H9 (cell line): ENCODE data around the gene BAAT. TPM values are rescaled to one million over a fixed set of nuclear protein-coding genes. Genes with fewer than 3 reads are reported as not detected.

Source experiments
- DNase-seq: peaks from one replicate; pipeline ENCODE4 v3.0.0-alpha.2; 2017
- H2AFZ ChIP-seq: one replicate; pipeline ENCODE4 v1.6.1; 2013; ENCODE audit warnings: mild to moderate bottlenecking, low read length, control low read depth, moderate library complexity
- H2AK5ac ChIP-seq: 2 replicates; pipeline ENCODE4 v1.6.1; 2013; ENCODE audit warnings: low read length, control low read depth, mixed read lengths; ENCODE audit not compliant: insufficient read length
- H2BK120ac ChIP-seq: one replicate; pipeline ENCODE4 v1.6.1; 2013; ENCODE audit warnings: low read depth, mild to moderate bottlenecking, low read length, control low read depth, inconsistent platforms; ENCODE audit not compliant: poor library complexity, severe bottlenecking
- H2BK12ac ChIP-seq: 2 replicates; pipeline ENCODE4 v1.6.1; 2013; ENCODE audit warnings: low read length, control low read depth, mixed read lengths, low read depth; ENCODE audit not compliant: insufficient read length
- H2BK15ac ChIP-seq: 2 replicates; pipeline ENCODE4 v1.6.1; 2013; ENCODE audit warnings: low read depth, low read length, control low read depth
- H2BK20ac ChIP-seq: one replicate; pipeline ENCODE4 v1.6.1; 2013; ENCODE audit warnings: low read depth, mild to moderate bottlenecking, low read length, control low read depth, inconsistent platforms; ENCODE audit not compliant: poor library complexity, severe bottlenecking
- H2BK5ac ChIP-seq: 2 replicates; pipeline ENCODE4 v1.6.1; 2013; ENCODE audit warnings: low read length, control low read depth, mixed read lengths; ENCODE audit not compliant: insufficient read length
- H3K14ac ChIP-seq: 2 replicates; pipeline ENCODE4 v1.6.1; 2013; ENCODE audit warnings: low read length, control low read depth; ENCODE audit not compliant: insufficient read depth
- H3K18ac ChIP-seq: 2 replicates; pipeline ENCODE4 v1.6.1; 2013; ENCODE audit warnings: low read depth, mild to moderate bottlenecking, mixed read lengths, low read length, control low read depth; ENCODE audit not compliant: insufficient read length
- H3K23ac ChIP-seq: 2 replicates; pipeline ENCODE4 v1.6.1; 2013; ENCODE audit warnings: low read length, control low read depth, mixed read lengths, low read depth; ENCODE audit not compliant: insufficient read length
- H3K23me2 ChIP-seq: 2 replicates; pipeline ENCODE4 v1.6.1; 2013; ENCODE audit warnings: low read depth, mild to moderate bottlenecking, mixed read lengths, low read length, control low read depth; ENCODE audit not compliant: insufficient read length, poor library complexity, severe bottlenecking
- H3K27ac ChIP-seq: 2 replicates; pipeline ENCODE4 v1.5.1; 2013; ENCODE audit warnings: low read length, control low read depth, mixed read lengths, low read depth; ENCODE audit not compliant: insufficient read length
- H3K27me3 ChIP-seq: 2 replicates; pipeline ENCODE4 v1.6.1; 2013; ENCODE audit warnings: low read length, control low read depth, inconsistent platforms; ENCODE audit not compliant: insufficient read depth
- H3K4ac ChIP-seq: 2 replicates; pipeline ENCODE4 v1.6.1; 2013; ENCODE audit warnings: low read depth, mild to moderate bottlenecking, control low read depth, inconsistent platforms, low read length, moderate library complexity
- H3K4me1 ChIP-seq: 2 replicates; pipeline ENCODE4 v1.6.1; 2013; ENCODE audit warnings: low read length, control low read depth, inconsistent platforms; ENCODE audit not compliant: insufficient read depth
- H3K4me2 ChIP-seq: 2 replicates; pipeline ENCODE4 v1.6.1; 2013; ENCODE audit warnings: low read length, control low read depth, mixed read lengths; ENCODE audit not compliant: insufficient read length, insufficient read depth
- H3K56ac ChIP-seq: 2 replicates; pipeline ENCODE4 v1.6.1; 2013; ENCODE audit warnings: low read depth, mild to moderate bottlenecking, mixed read lengths, low read length, control low read depth; ENCODE audit not compliant: insufficient read length
- H3K79me1 ChIP-seq: 2 replicates; pipeline ENCODE4 v1.6.1; 2013; ENCODE audit warnings: low read depth, mild to moderate bottlenecking, moderate library complexity, low read length, control low read depth, inconsistent platforms; ENCODE audit not compliant: insufficient read depth, poor library complexity, severe bottlenecking
- H3K79me2 ChIP-seq: 2 replicates; pipeline ENCODE4 v1.6.1; 2013; ENCODE audit warnings: low read length, control low read depth, inconsistent platforms; ENCODE audit not compliant: insufficient read depth
- H3K9ac ChIP-seq: 2 replicates; pipeline ENCODE4 v1.6.1; 2013; ENCODE audit warnings: low read length, control low read depth, mixed read lengths; ENCODE audit not compliant: insufficient read length; ENCODE audit errors: extremely low read depth
- H3K9me3 ChIP-seq: one replicate; pipeline ENCODE4 v1.6.1; 2013; ENCODE audit warnings: low read depth, low read length, inconsistent platforms; ENCODE audit not compliant: control insufficient read depth
- H3T11ph ChIP-seq: one replicate; pipeline ENCODE4 v1.6.1; 2013; ENCODE audit warnings: mild to moderate bottlenecking, low read length, control low read depth, inconsistent platforms
- H4K20me1 ChIP-seq: one replicate; pipeline ENCODE4 v1.6.1; 2013; ENCODE audit not compliant: control insufficient read depth, insufficient read length, insufficient read depth
- H4K5ac ChIP-seq: 2 replicates; pipeline ENCODE4 v1.6.1; 2013; ENCODE audit warnings: low read depth, mild to moderate bottlenecking, mixed read lengths, low read length, control low read depth; ENCODE audit not compliant: insufficient read length
- H4K8ac ChIP-seq: replicated peaks from 2 replicates; pipeline ENCODE4 v1.6.1; 2013; ENCODE audit warnings: low read length, control low read depth, mixed read lengths, low read depth; ENCODE audit not compliant: insufficient read length
- H4K91ac ChIP-seq: 2 replicates; pipeline ENCODE4 v1.6.1; 2013; ENCODE audit warnings: low read depth, mild to moderate bottlenecking, moderate library complexity, mixed read lengths, low read length, control low read depth; ENCODE audit not compliant: insufficient read length
- H3K27ac Mint-ChIP-seq, 3 experiments: 2 replicates in 2 of 3; 3 replicates in 1 of 3; pipeline ENCODE4 v1.8.0; 2020 to 2021; ENCODE audit warnings: mixed read lengths in 3 of 3, mild to moderate bottlenecking in 1 of 3, moderate library complexity in 1 of 3
- H3K27me3 Mint-ChIP-seq: 2 replicates; pipeline ENCODE4 v1.8.0; 2021; ENCODE audit warnings: low read depth, mild to moderate bottlenecking, moderate library complexity, mixed read lengths
- H3K36me3 Mint-ChIP-seq, 3 experiments: 2 replicates in 2 of 3; 3 replicates in 1 of 3; pipeline ENCODE4 v1.8.0; 2020 to 2021; ENCODE audit warnings: low read depth in 3 of 3, mixed read lengths in 3 of 3; ENCODE audit not compliant: insufficient read depth in 1 of 3
- H3K4me1 Mint-ChIP-seq, 2 experiments: 2 replicates each; pipeline ENCODE4 v1.8.0; 2020; ENCODE audit warnings: mixed read lengths in 2 of 2
- H3K4me3 Mint-ChIP-seq, 2 experiments: 2 replicates in 1 of 2; 3 replicates in 1 of 2; pipeline ENCODE4 v1.8.0; 2020 to 2021; ENCODE audit warnings: mild to moderate bottlenecking in 2 of 2, mixed read lengths in 2 of 2, moderate library complexity in 1 of 2
- H3K9me3 Mint-ChIP-seq, 2 experiments: 2 replicates in 1 of 2; 3 replicates in 1 of 2; pipeline ENCODE4 v1.8.0; 2020; ENCODE audit warnings: mild to moderate bottlenecking in 2 of 2, mixed read lengths in 2 of 2, moderate library complexity in 1 of 2
- CTCF ChIP-seq: fragments of 200-600 bp; sonication (generic); conservative IDR thresholded peaks from 3 replicates; pipeline ENCODE4 v1.8.0; 2021; ENCODE audit warnings: antibody characterized with exemption, mild to moderate bottlenecking
- WGBS: extraction: QIAGEN DNeasy Blood & Tissue Kit; methylation state at CpG from one replicate; pipeline ENCODE4 v1.1.7; 2013; ENCODE audit warnings: missing lambda C conversion rate, low lambda C conversion rate, mixed read lengths; ENCODE audit not compliant: insufficient read length; ENCODE audit errors: extremely low coverage; 5-methylcytosine and 5-hydroxymethylcytosine counted together
- total RNA-seq: library from RNA; stranded (reverse); gene quantifications from 2 replicates; pipeline ENCODE4 v1.2.1, GENCODE V29; 2021

BAAT gene
- total RNA-seq, 1 experiment from 2014 or later = 0.09 TPM

GRCh38 chr9:101387871-101388506, 3.2 kb upstream of the BAAT start:
- H4K91ac ChIP-seq = no peak overlapping the region
- no peak overlapping the region for H3K27ac ChIP-seq
- H2AFZ ChIP-seq = no peak overlapping the region
- H2BK120ac ChIP-seq = no peak overlapping the region
- no peaks in the 10 kb centered on the region for H3K27me3 ChIP-seq
- DNase-seq = no peak
- H3K14ac ChIP-seq = no peak overlapping the region
- H3K27me3 Mint-ChIP-seq = no peaks in the 10 kb centered on the region; the same call in 1 of the 2 replicates
- H3K9ac ChIP-seq = no peak overlapping the region
- H3K18ac ChIP-seq = no peak overlapping the region
- no peak overlapping the region for H3T11ph ChIP-seq
- H2BK5ac ChIP-seq = no peak overlapping the region
- peaks cover 25 to 34% of the 10 kb centered on the region in 2 experiments for H3K9me3 Mint-ChIP-seq
- peaks cover 53 to 71% (median 68%) of the 10 kb centered on the region in 3 experiments for H3K36me3 Mint-ChIP-seq
- H2BK20ac ChIP-seq = no peak overlapping the region
- H2BK15ac ChIP-seq = no peak overlapping the region
- H3K79me2 ChIP-seq = peaks cover 7% of the 10 kb centered on the region; the same call in 1 of the 2 replicates
- H3K23me2 ChIP-seq = no peaks in the 10 kb centered on the region
- H4K5ac ChIP-seq = no peak overlapping the region
- TF ChIP-seq CTCF = peak; percentile 73
- H3K79me1 ChIP-seq = no peaks in the 10 kb centered on the region
- H3K9me3 ChIP-seq = no peaks in the 10 kb centered on the region
- no peak overlapping the region for H4K8ac ChIP-seq
- no peak overlapping the region for H3K4me2 ChIP-seq
- no peak overlapping the region for H3K23ac ChIP-seq
- H3K4ac ChIP-seq = no peak overlapping the region
- no peaks in the 10 kb centered on the region for H3K4me1 ChIP-seq
- no peak overlapping the region for H3K56ac ChIP-seq
- no peak overlapping the region for H3K4me3 Mint-ChIP-seq
- no CpG with 5 or more reads among the region's 6 CpGs for WGBS
- no peak overlapping the region for H2AK5ac ChIP-seq
- no peak overlapping the region for H2BK12ac ChIP-seq
- peak overlapping the region in 1 of 3 experiments; percentile 42; a peak in 4 of 7 replicates for H3K27ac Mint-ChIP-seq
- no peaks in the 10 kb centered on the region for H4K20me1 ChIP-seq
- H3K4me1 Mint-ChIP-seq = peaks cover 24 to 27% of the 10 kb centered on the region in 2 experiments
